Measurements from ENCODE around the gene TAP1.
"Not testable (repeated sequence)": the region's sequence is repeated elsewhere in the genome, so short reads cannot be mapped to it uniquely, and the experiment has no call there.

TAP1 gene, protein sequence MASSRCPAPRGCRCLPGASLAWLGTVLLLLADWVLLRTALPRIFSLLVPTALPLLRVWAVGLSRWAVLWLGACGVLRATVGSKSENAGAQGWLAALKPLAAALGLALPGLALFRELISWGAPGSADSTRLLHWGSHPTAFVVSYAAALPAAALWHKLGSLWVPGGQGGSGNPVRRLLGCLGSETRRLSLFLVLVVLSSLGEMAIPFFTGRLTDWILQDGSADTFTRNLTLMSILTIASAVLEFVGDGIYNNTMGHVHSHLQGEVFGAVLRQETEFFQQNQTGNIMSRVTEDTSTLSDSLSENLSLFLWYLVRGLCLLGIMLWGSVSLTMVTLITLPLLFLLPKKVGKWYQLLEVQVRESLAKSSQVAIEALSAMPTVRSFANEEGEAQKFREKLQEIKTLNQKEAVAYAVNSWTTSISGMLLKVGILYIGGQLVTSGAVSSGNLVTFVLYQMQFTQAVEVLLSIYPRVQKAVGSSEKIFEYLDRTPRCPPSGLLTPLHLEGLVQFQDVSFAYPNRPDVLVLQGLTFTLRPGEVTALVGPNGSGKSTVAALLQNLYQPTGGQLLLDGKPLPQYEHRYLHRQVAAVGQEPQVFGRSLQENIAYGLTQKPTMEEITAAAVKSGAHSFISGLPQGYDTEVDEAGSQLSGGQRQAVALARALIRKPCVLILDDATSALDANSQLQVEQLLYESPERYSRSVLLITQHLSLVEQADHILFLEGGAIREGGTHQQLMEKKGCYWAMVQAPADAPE

DNA sequence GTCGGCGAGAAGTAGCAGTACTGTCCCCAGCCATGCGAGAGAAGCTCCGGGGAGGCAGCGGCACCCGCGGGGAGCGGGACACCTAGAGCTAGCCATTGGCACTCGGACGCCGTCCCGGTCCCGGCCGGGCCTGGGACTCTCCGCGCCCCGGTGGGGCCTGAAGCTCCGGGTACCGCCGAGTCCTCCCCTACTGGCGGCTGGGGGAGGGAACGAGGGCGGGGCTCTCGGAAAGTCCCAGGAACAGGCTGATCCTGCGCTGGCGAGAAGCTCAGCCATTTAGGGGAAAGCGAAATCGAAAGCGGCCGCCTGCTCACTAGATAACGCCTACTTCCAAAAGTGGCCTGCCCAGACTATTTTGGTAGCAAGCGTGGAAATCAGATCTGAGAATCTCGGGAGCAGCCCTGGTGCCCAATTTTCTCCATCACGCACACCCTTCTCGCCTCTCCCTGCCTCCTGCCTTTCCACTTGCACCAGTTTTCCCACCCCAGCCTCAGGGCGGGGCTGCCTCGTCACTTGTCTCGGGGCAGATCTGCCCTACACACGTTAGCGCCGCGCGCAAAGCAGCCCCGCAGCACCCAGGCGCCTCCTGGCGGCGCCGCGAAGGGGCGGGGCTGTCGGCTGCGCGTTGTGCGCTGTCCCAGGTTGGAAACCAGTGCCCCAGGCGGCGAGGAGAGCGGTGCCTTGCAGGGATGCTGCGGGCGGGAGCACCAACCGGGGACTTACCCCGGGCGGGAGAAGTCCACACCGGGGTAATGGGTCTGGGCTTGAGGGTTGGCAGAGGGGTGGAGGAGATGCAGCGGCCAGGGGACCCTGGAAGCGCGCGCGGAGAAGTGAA lies at the start of gene TAP1, which contains the start of gene PSMB9:
Gene TAP1, minus strand, starts transcription at position 164 of the 835 bp plus-strand sequence. Its CDS starts 68 bp downstream, at position 96.
Gene PSMB9, plus strand, starts transcription at position 652 of the 835 bp plus-strand sequence. Its CDS starts 38 bp downstream, at position 690.
- DNase-seq, result peak; percentile 92

- no peak for DNase-seq
Measured at GRCh38 chr6:32895006-32895345, 41.5 kb upstream of the TAP1 start.

- peak; percentile 96 for DNase-seq
Measured at GRCh38 chr6:32894085-32895005, 40.8 kb upstream of the TAP1 start.

GRCh38 chr6:32890831-32891230 lies 37.3 kb upstream of the TAP1 start:
- no peak for DNase-seq

DNA sequence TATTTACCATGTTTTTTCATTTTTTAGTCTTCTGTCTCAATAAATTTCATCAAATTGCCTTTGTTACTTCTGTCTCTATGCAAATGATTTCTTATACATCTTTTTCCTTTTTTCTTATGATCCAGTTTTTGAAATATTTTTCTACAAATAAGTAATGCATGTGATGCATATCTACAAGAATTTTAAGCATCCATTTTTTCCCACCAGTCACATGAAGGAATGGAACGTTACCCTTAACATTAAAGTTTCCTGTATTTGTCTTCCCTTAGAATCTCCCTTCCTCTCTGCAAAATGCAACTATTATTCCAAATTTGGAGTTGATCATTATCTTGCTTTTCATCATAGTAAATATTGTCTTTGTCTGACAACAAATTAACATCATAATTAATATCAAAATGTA lies 36.0 kb upstream of the TAP1 start:
- no peak for DNase-seq

GRCh38 chr6:32888576-32888975 lies 35.1 kb upstream of the TAP1 start:
- no peak for DNase-seq

DNA sequence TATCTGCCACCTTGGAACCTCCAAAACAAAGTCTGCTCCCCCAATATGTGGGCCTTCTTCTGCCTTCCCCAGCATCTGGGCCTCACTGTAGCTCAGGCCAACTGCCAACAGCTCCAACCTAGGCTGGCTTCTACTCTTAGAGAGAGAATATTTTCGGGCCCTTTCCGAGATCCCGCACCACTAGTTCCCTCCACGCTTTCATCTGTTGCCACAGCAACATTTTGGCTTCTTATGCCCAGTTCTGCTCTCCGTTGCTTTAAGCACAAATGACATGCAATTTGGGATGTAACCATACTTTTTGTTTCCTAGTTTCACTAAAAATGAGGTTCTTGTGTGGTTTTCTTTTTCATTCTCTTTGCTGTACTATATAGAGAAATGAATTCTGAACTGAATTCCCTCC lies 34.1 kb upstream of the TAP1 start:
- DNase-seq, result no peak

GRCh38 chr6:32886681-32887383 lies 33.3 kb upstream of the TAP1 start:
- DNase-seq, result no peak

- DNase-seq, result no peak
Measured at GRCh38 chr6:32885698-32886286, 32.3 kb upstream of the TAP1 start.

DNA sequence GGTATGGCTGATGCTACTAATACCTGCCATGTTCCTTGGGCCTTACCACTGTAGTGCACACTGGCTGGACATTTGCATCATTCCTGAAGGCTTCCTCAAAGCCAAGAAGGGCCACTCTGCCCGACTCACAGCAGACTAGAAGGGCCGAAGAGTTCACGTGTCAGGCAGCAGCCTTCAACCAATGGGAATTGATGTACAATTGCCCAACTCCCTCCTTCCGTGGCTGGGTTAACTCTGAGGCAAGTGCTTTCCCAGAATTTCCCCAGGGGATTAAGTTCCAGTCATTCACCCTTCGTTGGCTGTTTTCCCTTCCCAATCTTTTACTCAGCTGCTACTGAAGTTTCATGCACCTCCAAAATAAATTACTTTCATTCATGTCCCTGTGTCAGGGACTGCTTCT lies 30.3 kb upstream of the TAP1 start:
- DNase-seq, result no peak

GRCh38 chr6:32882879-32883250 lies 29.4 kb upstream of the TAP1 start:
- DNase-seq, result no peak

DNA sequence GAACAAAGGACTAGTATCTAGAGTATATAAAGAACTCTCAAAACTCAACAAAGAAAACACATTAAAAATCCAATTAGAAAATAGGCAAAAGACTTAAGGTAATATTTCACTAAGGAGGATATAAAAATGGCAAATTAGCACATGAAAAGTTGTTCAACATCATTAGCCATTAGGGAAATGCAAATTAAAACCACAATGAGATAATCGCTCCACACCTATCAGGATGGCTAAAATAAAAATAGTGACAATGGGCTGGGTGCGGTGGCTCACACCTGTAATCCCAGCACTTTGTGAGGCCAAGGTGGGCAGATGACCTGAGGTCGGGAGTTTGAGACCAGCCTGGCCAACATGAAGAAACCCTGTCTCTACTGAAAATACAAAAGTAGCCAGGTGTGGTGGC lies 27.5 kb upstream of the TAP1 start:
- not testable (repeated sequence) for DNase-seq

DNA sequence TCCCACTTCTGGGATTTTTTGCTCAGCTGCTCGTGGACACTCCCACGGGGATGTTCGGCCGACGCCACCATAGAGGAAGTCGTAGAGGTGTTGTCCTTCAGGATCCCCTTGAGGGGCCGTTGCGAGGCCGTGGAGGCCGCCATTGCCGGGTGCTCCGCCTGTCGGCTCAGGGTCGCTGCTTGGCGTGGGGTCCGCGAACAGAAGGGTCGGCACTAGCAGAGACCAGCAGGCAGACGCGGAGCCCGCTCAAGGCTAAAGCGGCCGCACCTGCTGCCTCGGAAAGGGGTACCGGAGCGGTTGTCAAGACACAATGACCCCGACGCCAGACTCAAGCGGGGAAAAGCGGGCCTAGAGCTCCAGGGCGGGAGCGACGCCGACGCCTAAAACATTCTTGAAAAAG lies 26.2 kb upstream of the TAP1 start:
- no peak for DNase-seq

DNA sequence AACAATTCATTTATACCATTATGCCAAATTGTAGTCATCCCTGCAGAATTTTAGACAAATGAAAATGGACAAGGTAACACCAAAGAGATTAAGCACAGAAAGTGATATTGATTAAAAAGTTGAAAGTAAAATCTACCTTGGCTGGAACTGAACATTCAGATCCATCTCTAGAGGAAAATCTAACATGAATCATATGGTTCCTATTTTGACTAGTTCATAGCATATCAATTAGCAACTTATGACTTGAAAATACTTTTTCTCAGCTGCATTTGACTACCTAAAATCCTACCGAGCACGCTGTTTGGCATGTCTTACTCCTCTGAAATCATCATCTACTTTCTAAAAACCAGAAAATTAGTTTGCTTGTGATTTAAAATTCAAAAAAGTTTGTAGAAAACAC lies 23.1 kb upstream of the TAP1 start:
- no peak for DNase-seq

- not testable (repeated sequence) for DNase-seq
Measured at GRCh38 chr6:32873947-32874346, 20.4 kb upstream of the TAP1 start.

DNA sequence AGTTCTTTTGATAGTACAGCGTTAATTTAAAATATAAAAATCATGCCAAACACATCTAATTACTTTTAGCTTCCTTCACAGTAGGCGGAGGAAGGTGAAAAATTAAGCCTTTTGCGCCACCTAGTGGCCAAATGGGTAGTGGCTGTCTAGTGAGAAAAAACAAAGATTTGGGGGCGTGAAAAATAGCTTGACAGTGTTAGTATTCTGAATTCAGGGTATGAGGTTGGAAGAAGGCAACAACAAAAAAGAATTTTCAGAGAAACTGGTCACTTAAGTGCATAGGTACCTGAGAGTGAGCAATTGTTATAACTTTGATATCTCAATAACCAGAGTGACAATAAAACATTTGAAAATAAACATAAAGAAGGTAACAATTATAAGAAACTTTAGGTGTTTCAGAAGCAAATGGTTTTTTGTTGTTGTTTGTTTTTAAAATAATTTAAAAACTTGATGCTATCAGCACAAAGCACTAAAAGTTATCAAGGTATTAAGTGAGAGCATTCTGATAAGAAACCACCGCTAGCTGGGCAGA lies 14.8 kb upstream of the TAP1 start:
- DNase-seq, result peak; percentile 80

DNA sequence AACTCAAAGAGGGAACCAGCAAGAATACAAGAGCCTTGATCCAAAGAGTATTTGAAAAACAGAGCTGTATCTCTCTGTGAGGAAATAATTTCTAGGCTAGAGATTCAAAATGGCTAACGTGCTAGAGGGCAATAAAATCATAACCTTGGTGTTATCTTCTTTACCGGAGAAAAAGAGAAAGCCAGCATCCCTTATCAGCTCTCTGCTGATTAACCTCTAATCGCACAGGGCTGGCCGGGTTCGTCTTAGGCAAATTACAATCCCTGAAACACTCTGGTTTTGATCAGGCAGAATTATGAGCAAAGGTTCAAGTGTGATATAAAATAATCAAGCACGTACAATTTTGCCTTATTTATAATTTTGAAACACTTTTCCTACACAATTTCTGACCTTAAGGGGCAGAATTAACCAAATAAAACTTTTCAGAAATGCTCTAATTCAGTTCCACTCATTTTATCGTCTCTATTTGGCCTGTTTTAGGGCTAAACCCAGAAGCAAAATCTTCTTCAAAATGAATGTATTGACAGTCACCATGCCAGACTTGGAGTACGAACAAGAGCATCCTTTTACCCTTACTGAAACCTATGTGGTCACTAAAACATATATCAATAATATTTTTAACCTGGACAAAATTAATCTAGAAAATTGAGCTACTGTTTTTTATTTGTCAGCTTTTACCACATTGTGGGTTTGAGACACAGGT lies 14.2 kb upstream of the TAP1 start:
- no peak for DNase-seq

DNA sequence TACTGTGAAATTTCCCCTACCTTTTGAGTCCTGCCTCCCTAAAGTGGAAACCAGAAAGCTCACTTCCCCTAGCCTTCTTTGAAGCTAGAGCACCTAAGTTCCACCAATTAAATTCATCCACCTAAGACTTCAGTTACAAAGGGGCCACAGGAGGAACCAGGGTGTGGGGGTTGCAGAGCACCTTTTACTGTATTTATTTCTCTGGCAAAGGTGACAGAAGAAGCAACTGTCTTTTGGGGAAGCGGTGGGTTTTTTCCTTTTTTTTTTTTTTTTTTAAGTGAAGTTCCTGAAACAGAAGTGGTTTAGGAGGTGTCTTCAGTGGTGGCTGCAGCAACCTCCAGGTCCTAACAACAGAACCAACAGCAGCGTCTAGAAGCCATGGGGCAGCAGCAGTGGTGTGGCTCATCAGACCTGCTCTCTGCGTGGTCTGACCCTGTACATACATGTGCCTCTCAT lies 13.5 kb upstream of the TAP1 start:
- no peak for DNase-seq

DNA sequence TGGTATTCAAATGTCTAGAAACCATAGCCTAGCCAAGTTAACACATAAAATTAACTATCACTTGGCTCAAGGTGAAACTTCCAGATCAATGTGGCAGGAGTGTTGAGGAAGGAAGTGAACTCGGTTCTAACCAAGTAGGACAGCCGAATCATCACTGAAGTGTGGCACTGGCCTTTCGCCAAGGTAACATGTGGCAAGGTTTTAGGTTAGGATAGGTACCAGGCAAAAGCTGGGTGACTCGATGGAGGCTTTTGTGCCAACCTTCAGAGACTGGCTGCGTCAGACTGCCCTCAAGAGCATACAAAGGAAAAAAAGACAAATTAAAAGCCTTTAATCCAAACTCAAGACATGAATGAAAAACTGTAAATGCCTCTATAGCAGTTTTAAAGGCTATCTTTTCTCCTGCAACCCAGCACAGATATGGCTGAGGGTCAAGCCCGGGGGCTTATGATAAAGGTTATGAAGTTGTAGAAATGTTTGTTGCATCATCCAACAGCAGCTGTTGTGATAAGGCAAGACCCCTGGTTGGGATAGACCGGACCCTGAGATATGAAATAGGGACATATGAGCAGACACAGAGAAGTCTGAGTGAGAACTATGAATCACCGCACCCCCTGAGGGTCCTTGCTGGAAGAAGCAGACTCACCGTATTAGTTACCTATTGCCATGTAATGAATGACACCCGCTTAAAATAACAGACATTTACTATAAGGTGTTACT lies 12.4 kb upstream of the TAP1 start:
- DNase-seq, result no peak

All from right hindlimb (tissue), 1 donor.